T-cell (primary cell): ENCODE data around the gene NINJ1. TPM values are rescaled to one million over a fixed set of nuclear protein-coding genes. Genes with fewer than 3 reads are reported as not detected.
"Not testable (repeated sequence)": the region's sequence is repeated elsewhere in the genome, so short reads cannot be mapped to it uniquely, and the experiment has no call there.

ENCODE experiments used
- ATAC-seq, 4 experiments: fragments of 200-7000 bp in 3 of 4; fragments of 150-1000 bp in 1 of 4; cut with Tn5 transposase; replicated peaks in 1 of 4; 1 replicate in 3 of 4; 2 replicates in 1 of 4; pipeline ENCODE4 v1.10.0; 2021; ENCODE audit warnings: moderate library complexity in 3 of 4, mild to moderate bottlenecking in 2 of 4, moderate number of reproducible peaks in 1 of 4
- CTCF ChIA-PET, 2 donors: fragments of 300-600 bp; sonication (Branson Sonifier 250); formaldehyde crosslinking; loops; one replicate each; lab custom pipeline; 2022; ENCODE audit warnings: antibody characterized with exemption in 2 of 2; lab: Charles Lee
- POLR2A ChIA-PET, 2 donors: fragments of 300-600 bp; sonication (Branson Sonifier 250); formaldehyde crosslinking; loops; one replicate each; lab custom pipeline; 2022; ENCODE audit warnings: antibody characterized with exemption in 2 of 2; lab: Charles Lee
- DNase-seq, 35 experiments: peaks; one replicate each; pipeline versions ENCODE4 v3.0.0 to v3.0.0-alpha.2; 2013 to 2023
- H3K27ac ChIP-seq: one replicate; pipeline ENCODE4 v1.5.1; 2013; ENCODE audit warnings: low read length
- H3K27me3 ChIP-seq, 2 experiments: replicated peaks in 1 of 2; 1 replicate in 1 of 2; 2 replicates in 1 of 2; pipeline versions ENCODE4 v1.6.1 to v1.7.0; 2013; ENCODE audit warnings: low read length in 1 of 2, mixed read lengths in 1 of 2; ENCODE audit not compliant: control insufficient read depth in 2 of 2, insufficient read depth in 2 of 2; ENCODE audit errors: extremely low read depth in 1 of 2
- H3K36me3 ChIP-seq, 2 donors: 1 replicate in 1 of 2; 2 replicates in 1 of 2; pipeline versions ENCODE4 v1.6.1 to v1.7.0; 2013; ENCODE audit warnings: low read length in 1 of 2; ENCODE audit not compliant: control insufficient read depth in 2 of 2, insufficient read depth in 1 of 2; ENCODE audit errors: extremely low read depth in 1 of 2
- H3K4me1 ChIP-seq, 2 experiments: 1 replicate in 1 of 2; 2 replicates in 1 of 2; pipeline versions ENCODE4 v1.6.1 to v1.7.0; 2013; ENCODE audit warnings: low read length in 2 of 2, mixed read lengths in 1 of 2; ENCODE audit not compliant: insufficient read depth in 2 of 2, control insufficient read depth in 1 of 2; ENCODE audit errors: extremely low read depth in 1 of 2
- H3K4me3 ChIP-seq, 2 donors: 1 replicate in 1 of 2; 2 replicates in 1 of 2; pipeline versions ENCODE4 v1.5.1 to v1.7.0; 2013; ENCODE audit warnings: mild to moderate bottlenecking in 2 of 2, low read length in 1 of 2, moderate library complexity in 1 of 2; ENCODE audit not compliant: control insufficient read depth in 1 of 2; ENCODE audit errors: extremely low read depth in 1 of 2
- H3K9me3 ChIP-seq: 2 replicates; pipeline ENCODE4 v1.7.0; 2013
- H3K27ac Mint-ChIP-seq, 2 donors: one replicate each; pipeline ENCODE4 v1.8.0; 2020 to 2021; ENCODE audit warnings: mild to moderate bottlenecking in 2 of 2, mixed read lengths in 2 of 2
- H3K27me3 Mint-ChIP-seq, 2 donors: one replicate each; pipeline ENCODE4 v1.8.0; 2021 to 2022; ENCODE audit warnings: mixed read lengths in 2 of 2
- H3K36me3 Mint-ChIP-seq: one replicate; pipeline ENCODE4 v1.8.0; 2021; ENCODE audit warnings: mixed read lengths
- H3K4me1 Mint-ChIP-seq, 3 donors: one replicate each; pipeline ENCODE4 v1.8.0; 2020 to 2022; ENCODE audit warnings: mixed read lengths in 3 of 3, mild to moderate bottlenecking in 1 of 3
- H3K4me3 Mint-ChIP-seq, 3 donors: one replicate each; pipeline ENCODE4 v1.8.0; 2020 to 2022; ENCODE audit warnings: mild to moderate bottlenecking in 3 of 3, mixed read lengths in 3 of 3, moderate library complexity in 3 of 3
- H3K9me3 Mint-ChIP-seq, 3 donors: one replicate each; pipeline ENCODE4 v1.8.0; 2020 to 2022; ENCODE audit warnings: mixed read lengths in 3 of 3
- WGBS: methylation state at CpG from one replicate; pipeline ENCODE4 v1.1.5; 2013; ENCODE audit warnings: missing lambda C conversion rate; ENCODE audit not compliant: insufficient coverage; 5-methylcytosine and 5-hydroxymethylcytosine counted together
- total RNA-seq, 35 experiments: library from RNA in 6 of 35; stranded (reverse) in 6 of 35; fragments of 120-200 nt in 1 of 35; gene quantifications; one replicate each; pipeline versions ENCODE4 v1.2.1 to v1.2.4 and lab custom pipeline; 2013 to 2026

Gene NINJ1
- total RNA-seq, 5 donors from 2014 or later (not counting 1 experiment from before 2014, with no cell fraction given): 29.2 to 110 (median 32.0) TPM

DNA sequence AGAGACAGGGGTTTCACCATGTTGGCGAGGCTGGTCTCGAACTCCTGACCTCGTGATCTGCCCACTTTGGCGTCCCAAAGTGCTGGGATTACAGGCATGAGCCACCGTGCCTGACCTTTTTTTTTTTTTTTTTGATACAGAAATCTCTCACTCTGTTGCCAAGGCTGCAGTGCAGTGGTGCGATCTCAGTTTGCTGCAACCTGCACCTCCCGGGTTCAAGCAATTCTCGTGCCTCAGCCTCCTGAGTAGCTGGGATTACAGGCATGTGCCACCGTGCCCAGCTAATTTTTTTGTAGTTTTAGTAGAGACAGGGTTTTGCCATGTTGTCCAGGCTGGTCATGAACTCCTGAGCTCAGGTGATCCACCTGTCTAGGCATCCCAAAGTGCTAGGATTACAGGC lies 16.5 kb downstream of the NINJ1 start:
- ChIA-PET POLR2A (interaction anchor here in 1 of 2 donors (0.6 kb wide), 1 partner anchor 50 kb away, joined by 3 read pairs; no protein-coding TSS in a partner anchor), CTCF (interaction anchor here (0.6 to 0.7 kb wide), 2 partner anchors 12 to 19 kb away, joined by 5 to 6 read pairs; no protein-coding TSS in a partner anchor)

GRCh38 chr9:93116072-93116961 lies 17.7 kb downstream of the NINJ1 start:
- Histone ChIP-seq H3K4me1 (peaks cover 0 to 26% of the 10 kb centered on the region in 2 experiments), H3K4me3 (no peak overlapping the region), H3K27me3 (no peaks in the 10 kb centered on the region), H3K27ac (no peak overlapping the region), H3K9me3 (no peaks in the 10 kb centered on the region), H3K36me3 (peaks cover under 1 to 29% of the 10 kb centered on the region in 2 donors)
- Mint-ChIP-seq H3K36me3 (peaks cover 8% of the 10 kb centered on the region), H3K4me1 (peaks cover 21 to 38% (median 27%) of the 10 kb centered on the region in 3 donors), H3K27me3 (no peaks in the 10 kb centered on the region), H3K9me3 (no peaks in the 10 kb centered on the region), H3K27ac (no peak overlapping the region), H3K4me3 (no peak overlapping the region)
- WGBS: 90% methylated on average over 11 of the region's 17 CpGs
- peak in 2 of 35 experiments; percentile 3 to 47 for DNase-seq
- peak in 1 of 4 experiments; percentile 7 for ATAC-seq
- ChIA-PET CTCF (no interaction called here), POLR2A (no interaction called here)

More for the DNA sequence above, 16.5 kb downstream of the NINJ1 start:
- 86% methylated on average over 9 of the region's 9 CpGs for WGBS
- not testable (repeated sequence) for H3K27me3 Mint-ChIP-seq, H3K27ac ChIP-seq, H3K9me3 ChIP-seq, DNase-seq, H3K4me3 ChIP-seq, H3K9me3 Mint-ChIP-seq, H3K27me3 ChIP-seq, ATAC-seq, H3K36me3 Mint-ChIP-seq, H3K4me3 Mint-ChIP-seq
- H3K27ac Mint-ChIP-seq: peak overlapping the region in 1 of 2 donors; percentile 43
- H3K36me3 ChIP-seq: peaks cover 5 to 20% of the 10 kb centered on the region in 2 donors
- H3K4me1 ChIP-seq: peaks cover 0 to 26% of the 10 kb centered on the region in 2 experiments
- peaks cover 21 to 38% (median 27%) of the 10 kb centered on the region in 3 donors for H3K4me1 Mint-ChIP-seq

GRCh38 chr9:93115486-93116071 lies 18.5 kb downstream of the NINJ1 start:
- H3K9me3 ChIP-seq: no peaks in the 10 kb centered on the region
- peaks cover 22 to 38% (median 30%) of the 10 kb centered on the region in 3 donors for H3K4me1 Mint-ChIP-seq
- no peaks in the 10 kb centered on the region for H3K27me3 ChIP-seq
- H3K27ac Mint-ChIP-seq: no peak overlapping the region
- H3K4me1 ChIP-seq: peaks cover 0 to 24% of the 10 kb centered on the region in 2 experiments
- no peak for ATAC-seq
- peaks cover 8 to 36% of the 10 kb centered on the region in 2 donors for H3K36me3 ChIP-seq
- no peak overlapping the region for H3K27ac ChIP-seq
- no peaks in the 10 kb centered on the region for H3K9me3 Mint-ChIP-seq
- no peaks in the 10 kb centered on the region for H3K27me3 Mint-ChIP-seq
- H3K4me3 Mint-ChIP-seq: no peak overlapping the region
- H3K36me3 Mint-ChIP-seq: peaks cover 15% of the 10 kb centered on the region
- no peak overlapping the region for H3K4me3 ChIP-seq
- peak in 1 of 35 experiments; percentile 3 for DNase-seq
- 13% methylated on average over 1 of the region's 3 CpGs for whole genome bisulfite sequencing
- ChIA-PET CTCF (no interaction called here), POLR2A (no interaction called here)

DNA sequence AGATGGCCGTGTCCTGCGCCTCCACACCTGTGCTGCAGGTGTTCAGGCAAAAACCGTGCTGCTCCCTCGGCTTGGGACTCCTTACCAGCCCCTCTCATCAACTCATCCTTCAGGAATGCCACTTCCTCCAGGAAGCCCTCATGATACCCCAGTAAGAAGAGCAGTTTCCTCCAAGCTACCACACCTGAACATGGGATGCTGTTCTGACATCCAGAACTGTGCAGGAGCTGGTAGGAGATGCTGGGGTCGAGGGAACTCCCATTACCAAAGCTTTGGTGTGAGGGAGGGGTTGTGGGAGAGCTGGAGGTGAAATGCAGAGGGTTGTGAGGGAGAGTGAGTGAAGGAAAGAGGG lies 19.1 kb downstream of the NINJ1 start:
- no peaks in the 10 kb centered on the region for H3K27me3 Mint-ChIP-seq
- H3K9me3 Mint-ChIP-seq: no peaks in the 10 kb centered on the region
- ChIA-PET POLR2A (no interaction called here), CTCF (no interaction called here)
- no peak overlapping the region for H3K4me3 ChIP-seq
- no peak overlapping the region for H3K27ac ChIP-seq
- H3K27ac Mint-ChIP-seq: peak overlapping the region; percentile 55 to 56
- DNase-seq (peak in 1 of 35 experiments; percentile 2), ATAC-seq (no peak)
- 90% methylated on average over 5 of the region's 5 CpGs for WGBS
- H3K36me3 ChIP-seq: peaks cover 10 to 43% of the 10 kb centered on the region in 2 donors
- H3K4me1 ChIP-seq: peaks cover 0 to 18% of the 10 kb centered on the region in 2 experiments
- H3K4me1 Mint-ChIP-seq: peaks cover 16 to 32% (median 26%) of the 10 kb centered on the region in 3 donors
- H3K27me3 ChIP-seq: no peaks in the 10 kb centered on the region
- no peaks in the 10 kb centered on the region for H3K9me3 ChIP-seq
- H3K4me3 Mint-ChIP-seq: no peak overlapping the region
- H3K36me3 Mint-ChIP-seq: peaks cover 12% of the 10 kb centered on the region

- ChIA-PET CTCF (no interaction called here), POLR2A (no interaction called here)
- Mint-ChIP-seq H3K27ac (peak overlapping the region in 1 of 2 donors; percentile 56), H3K27me3 (no peaks in the 10 kb centered on the region), H3K4me3 (no peak overlapping the region), H3K9me3 (no peaks in the 10 kb centered on the region), H3K36me3 (peaks cover 12% of the 10 kb centered on the region), H3K4me1 (peaks cover 11 to 27% (median 20%) of the 10 kb centered on the region in 3 donors)
- H3K4me1 ChIP-seq: peaks cover 0 to 12% of the 10 kb centered on the region in 2 experiments
- H3K36me3 ChIP-seq: peaks cover 10 to 46% of the 10 kb centered on the region in 2 donors
- H3K4me3 ChIP-seq: no peak overlapping the region
- H3K27me3 ChIP-seq: no peaks in the 10 kb centered on the region
- no peaks in the 10 kb centered on the region for H3K9me3 ChIP-seq
- no peak overlapping the region for H3K27ac ChIP-seq
- DNase-seq (peak in 1 of 35 experiments; percentile 3), ATAC-seq (peak in 1 of 4 experiments; percentile 4)
- WGBS: 96% methylated on average over 13 of the region's 17 CpGs
Observed at GRCh38 chr9:93114169-93114983, 19.7 kb downstream of the NINJ1 start.
